SKM-1 treated with dmso at 0.1 percent for 144 hours (cell line): ENCODE data around the gene LAYN.
A peak's percentile ranks its signal among the peaks of the same experiment; 100 is the strongest.

ENCODE experiments used
- DNase-seq: peaks from one replicate; lab custom pipeline; 2025; ENCODE audit not compliant: unreplicated experiment; lab: John Stamatoyannopoulos, UW

The LAYN gene

DNA sequence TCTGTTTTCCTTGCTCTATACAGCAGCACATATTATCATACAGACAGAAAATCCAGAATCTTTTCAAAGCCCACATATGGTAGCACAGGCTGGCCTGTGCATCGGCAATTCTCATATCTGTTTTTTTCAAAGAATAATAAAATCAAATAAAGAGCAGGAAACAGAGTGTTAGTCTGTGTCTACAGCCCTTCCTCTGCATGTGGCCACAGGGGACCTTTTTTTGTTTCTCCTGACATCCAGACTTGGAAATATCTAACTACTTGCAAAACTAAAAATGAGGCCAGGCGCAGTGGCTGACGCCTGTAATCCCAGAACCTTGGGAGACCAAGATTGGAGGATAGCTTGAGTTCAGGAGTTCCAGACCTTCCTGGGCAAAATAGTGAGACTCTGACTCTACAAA is 20.3 kb downstream of the LAYN start:
- no peak for DNase-seq

GRCh38 chr11:111561306-111561705 is 20.8 kb downstream of the LAYN start:
- no peak for DNase-seq

- no peak for DNase-seq
These were observed 21.3 kb downstream of the LAYN start for GRCh38 chr11:111561791-111562325.

DNA sequence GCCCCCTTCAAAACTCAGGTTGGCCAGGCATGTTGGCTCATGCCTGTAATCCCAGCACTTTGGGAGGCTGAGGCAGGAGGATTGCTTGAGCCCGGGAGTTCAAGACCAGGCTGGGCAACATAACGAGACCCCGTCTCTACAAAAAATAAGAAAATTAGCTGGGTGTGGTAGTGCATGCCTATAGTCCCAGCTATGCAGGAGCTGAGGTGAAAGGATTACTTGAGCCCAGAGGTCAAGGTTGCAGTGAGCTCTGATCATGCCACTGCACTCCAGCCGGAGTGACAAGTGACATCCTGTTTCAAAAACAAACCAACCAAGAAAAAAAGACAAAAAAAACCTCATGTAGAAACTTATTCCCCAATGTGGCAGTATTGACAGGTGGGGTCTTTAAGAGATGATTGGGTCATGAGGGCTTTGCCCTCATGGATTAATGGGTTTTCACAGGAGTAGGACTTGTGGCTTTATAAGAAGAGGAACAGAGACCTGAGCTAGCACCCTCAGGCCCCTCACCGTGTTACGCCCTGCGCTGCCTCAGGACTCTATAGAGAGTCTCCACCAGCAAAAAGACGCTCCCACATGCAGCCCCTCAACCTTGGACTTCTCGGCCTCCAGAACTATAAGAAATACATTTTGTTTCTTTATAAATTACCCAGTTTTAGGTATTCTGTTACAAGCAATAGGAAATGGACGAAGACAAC is 22.3 kb downstream of the LAYN start:
- no peak for DNase-seq

DNA sequence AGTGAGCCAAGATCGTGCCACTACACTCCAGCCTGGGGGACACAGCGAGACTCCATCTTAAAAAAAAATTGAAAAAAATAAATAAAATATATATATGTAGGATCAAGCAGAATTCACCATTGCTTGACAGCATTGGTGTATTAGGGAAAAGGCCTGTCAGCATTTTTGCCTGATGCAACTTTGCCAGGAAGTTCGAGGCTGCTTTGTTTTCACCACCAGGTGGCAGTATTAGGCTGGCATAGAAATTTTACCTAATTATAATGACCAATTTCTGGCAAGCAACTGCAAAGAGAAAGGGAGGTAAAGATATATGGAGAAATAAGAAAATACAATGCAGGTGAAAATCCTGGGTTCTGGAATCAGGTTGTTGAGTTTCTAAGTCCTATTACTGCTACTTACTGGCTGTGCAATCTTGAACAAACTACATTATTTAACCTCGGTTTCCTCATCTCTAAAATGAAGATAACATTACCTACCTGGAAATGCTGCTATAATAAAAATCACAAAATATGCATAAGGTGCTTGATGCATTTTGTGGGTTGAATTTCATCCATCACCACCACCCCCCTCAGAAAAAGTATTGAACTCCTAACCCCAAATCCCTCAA is 24.7 kb downstream of the LAYN start:
- DNase-seq, result peak; percentile 45

DNA sequence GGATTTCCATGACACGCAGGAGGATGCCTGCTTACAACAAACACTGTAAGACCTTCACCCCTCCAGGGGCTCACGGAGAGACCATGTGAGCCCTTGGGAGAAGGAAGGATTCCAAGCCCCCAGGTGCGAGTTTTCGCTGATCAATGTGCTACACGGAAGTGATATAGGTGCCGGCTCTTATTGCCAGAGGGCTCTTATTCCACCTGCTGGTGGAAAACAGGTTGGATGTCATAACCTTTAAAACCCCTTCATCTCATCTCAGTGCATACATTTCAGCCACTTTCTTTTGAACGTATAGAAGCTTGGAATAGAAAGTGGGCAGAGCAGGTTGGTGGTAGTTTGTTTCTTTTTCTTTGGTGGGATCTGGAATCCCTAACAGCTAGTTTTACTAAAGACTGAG is 25.8 kb downstream of the LAYN start:
- no peak for DNase-seq

- DNase-seq, result no peak
These were observed 29.0 kb downstream of the LAYN start for GRCh38 chr11:111569476-111569875.

DNA sequence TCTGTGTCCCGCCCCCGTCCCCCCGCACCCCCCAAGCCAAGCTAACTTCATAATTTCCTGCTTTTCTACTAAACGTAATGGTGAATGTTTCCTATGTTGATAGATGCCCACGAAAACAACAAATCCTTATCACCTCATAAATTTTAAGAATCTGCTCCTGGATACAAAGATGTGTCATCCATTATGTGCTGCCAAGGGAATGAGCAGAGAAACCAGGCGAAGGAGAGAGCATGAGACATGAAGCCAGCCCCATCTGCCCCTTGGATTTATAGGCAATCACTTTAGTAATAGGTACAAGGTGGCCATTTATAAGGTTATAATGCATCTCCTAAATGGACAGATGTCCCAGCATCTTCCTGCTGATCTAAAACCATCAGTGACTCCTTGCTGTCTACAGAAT is 30.3 kb downstream of the LAYN start:
- DNase-seq, result no peak

- DNase-seq, result no peak
These were observed 31.4 kb downstream of the LAYN start for GRCh38 chr11:111571829-111572501.

DNA sequence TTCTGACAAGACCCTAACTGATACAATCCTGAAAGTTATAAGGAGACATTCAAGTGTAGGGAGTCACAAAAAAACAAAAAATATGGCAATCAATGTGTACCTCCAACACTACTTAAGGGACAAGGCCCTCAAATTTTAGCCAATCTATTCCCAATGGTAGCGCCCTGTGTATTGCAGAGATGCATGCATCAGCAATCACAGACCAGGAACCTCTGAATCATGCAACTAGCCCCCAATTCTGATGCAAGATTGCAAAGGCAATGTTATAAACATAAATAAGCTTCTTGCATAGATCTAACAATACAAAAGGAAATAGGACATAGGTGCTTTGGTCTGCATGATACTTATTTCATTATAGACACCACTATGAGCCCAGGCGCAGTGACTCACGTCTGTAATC is 32.1 kb downstream of the LAYN start:
- DNase-seq, result no peak

GRCh38 chr11:111573821-111574249 is 33.3 kb downstream of the LAYN start:
- DNase-seq, result no peak

DNA sequence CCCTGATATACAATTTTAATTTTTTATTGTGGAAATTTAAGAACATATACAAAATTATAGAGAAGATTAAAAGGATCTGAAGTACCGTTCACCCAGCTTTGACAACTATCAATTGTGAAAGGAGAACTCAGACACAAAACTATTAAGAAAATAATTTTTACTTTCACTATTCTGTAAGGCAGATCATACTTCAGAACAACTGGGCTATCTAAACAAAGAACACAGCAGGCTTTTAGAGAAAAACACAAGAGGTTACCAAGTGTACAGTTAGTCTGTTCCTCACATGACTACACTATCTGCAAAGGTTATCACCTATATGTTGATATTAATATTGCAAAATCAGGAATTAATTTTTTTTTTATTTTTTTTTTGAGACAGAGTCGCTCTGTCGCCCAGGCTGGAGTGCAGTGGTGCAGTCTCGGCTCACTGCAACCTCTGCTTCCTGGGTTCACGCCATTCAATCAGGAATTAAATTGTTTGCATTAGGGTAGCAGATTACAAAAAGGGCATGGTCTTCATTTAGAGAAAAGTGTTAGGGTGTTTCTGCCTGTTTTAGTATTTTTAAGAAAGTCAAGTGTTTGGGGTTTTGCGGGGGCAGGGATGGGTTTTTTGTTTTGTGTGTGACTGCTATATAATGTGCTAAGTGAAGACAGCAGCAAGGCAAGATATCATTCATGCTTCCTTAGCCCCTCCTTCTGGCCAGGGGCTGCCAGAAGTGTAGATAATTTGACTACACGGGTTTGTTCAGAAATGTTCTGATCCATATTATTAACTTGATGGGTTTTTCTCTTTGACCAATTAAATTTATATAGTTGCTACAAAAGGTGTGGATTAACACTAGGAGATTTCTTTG is 34.1 kb downstream of the LAYN start:
- no peak for DNase-seq

DNA sequence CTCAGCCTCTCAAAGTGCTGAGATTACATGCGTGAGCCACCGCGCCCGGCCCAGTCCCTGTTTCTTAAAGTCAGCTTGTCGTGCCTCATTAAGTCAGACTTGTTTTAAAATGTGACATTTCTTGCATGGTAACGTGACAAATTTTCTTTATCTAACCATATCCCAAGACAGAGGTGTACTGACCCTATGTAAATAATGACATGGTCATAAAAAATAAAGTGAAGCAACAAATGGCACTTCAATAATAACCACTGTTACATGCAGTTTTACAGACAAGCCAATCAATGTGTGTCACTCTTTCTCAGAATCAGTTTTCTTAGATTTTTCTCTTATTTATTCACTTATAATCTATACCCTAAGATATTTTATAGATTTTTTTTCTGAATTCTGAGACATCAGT is 35.2 kb downstream of the LAYN start:
- DNase-seq, result no peak

GRCh38 chr11:111577821-111578220 is 37.3 kb downstream of the LAYN start:
- DNase-seq, result no peak

GRCh38 chr11:111581341-111581740 is 40.8 kb downstream of the LAYN start:
- no peak for DNase-seq

- no peak for DNase-seq
These were observed 41.6 kb downstream of the LAYN start for GRCh38 chr11:111582163-111582562.

DNA sequence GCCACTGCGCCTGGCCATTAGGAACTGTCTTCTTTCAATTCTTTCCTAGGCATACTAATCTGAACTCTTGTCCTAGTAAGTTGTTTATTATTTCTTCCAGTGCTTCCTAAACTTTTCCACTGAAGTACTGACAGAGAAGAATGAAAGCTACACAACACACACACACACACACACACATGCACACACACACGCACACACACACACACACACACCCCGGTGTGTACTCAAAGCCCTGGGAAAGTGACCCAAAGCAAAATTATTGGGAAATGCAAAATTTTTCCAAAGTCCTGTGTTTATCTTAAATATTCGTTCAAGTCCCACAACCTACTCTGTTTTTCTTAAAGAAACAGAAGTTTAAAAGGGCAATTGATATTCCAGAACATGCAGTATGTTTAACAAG is 42.4 kb downstream of the LAYN start:
- DNase-seq, result no peak

GRCh38 chr11:111585371-111585770 is 44.9 kb downstream of the LAYN start:
- no peak for DNase-seq

GRCh38 chr11:111586388-111586831 is 45.9 kb downstream of the LAYN start:
- peak; percentile 45 for DNase-seq

DNA sequence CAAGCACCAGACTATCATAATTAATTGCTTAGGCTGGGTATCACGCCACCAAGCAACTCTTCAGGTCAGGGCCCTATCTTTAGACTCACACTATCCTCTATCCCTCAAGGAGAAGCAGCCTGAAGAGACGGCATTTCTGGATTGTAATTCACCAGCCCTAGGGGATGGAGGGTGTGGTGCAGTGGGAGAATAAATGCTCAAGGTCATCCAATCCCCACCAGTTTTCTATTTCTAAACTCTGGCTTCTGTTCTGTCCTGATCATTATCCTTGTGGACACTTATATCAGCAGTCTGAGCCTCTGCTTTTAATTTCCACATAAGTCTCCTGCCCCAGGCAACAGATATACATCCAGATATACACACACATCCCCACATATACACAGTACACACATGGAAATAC is 48.6 kb downstream of the LAYN start:
- DNase-seq, result no peak

GRCh38 chr11:111589886-111590499 is 49.5 kb downstream of the LAYN start:
- no peak for DNase-seq
